Body of pancreas (tissue), 4 donors: Measurements from ENCODE around the gene SPO11.

Source experiments
- POLR2A ChIP-seq, 3 donors: fragments of 450-650 bp; IDR thresholded peaks; one replicate each; pipeline ENCODE4 v1.6.1; 2016; ENCODE audit warnings: antibody characterized with exemption in 3 of 3, mild to moderate bottlenecking in 2 of 3
- TF ChIP-seq, protein P1 (sequence below), 7 experiments: fragments of 450-650 bp in 4 of 7; fragments of 200-600 bp in 3 of 7; sonication (generic) in 3 of 7; IDR thresholded peaks; one replicate each; pipeline ENCODE4 v1.5.1; 2016 to 2019; ENCODE audit warnings: antibody characterized with exemption in 7 of 7

DNA sequence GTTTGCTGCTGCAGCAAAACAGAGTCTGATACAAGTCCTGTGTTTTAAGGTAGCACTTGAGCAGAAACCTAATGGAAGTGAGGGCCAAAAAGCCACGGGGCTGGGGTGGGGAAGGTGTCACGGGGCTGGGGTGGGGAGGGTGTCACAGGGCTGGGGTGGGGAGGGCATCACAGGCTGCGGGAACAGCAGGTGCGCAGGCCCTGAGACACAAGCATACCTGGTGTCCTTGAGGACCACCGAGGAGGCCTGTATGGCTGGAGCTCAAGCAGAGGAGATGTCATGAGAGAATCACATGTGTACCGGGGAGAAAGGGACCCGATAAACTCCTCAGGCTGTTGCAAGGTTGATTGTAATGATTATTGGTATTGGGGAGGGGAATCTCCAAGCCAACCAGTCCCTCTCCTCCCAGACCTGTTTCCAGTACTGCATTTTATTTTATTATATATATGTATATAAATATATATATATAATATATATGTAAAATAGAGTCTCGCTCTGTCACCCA is 13.6 kb upstream of the SPO11 start:
- TF ChIP-seq, protein P1, sequence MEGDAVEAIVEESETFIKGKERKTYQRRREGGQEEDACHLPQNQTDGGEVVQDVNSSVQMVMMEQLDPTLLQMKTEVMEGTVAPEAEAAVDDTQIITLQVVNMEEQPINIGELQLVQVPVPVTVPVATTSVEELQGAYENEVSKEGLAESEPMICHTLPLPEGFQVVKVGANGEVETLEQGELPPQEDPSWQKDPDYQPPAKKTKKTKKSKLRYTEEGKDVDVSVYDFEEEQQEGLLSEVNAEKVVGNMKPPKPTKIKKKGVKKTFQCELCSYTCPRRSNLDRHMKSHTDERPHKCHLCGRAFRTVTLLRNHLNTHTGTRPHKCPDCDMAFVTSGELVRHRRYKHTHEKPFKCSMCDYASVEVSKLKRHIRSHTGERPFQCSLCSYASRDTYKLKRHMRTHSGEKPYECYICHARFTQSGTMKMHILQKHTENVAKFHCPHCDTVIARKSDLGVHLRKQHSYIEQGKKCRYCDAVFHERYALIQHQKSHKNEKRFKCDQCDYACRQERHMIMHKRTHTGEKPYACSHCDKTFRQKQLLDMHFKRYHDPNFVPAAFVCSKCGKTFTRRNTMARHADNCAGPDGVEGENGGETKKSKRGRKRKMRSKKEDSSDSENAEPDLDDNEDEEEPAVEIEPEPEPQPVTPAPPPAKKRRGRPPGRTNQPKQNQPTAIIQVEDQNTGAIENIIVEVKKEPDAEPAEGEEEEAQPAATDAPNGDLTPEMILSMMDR (IDR thresholded peaks at IDR 0.05), result no peak
- no peak for TF ChIP-seq POLR2A (IDR thresholded peaks at IDR 0.05)
